Mesodermal cell (in vitro differentiated cells): ENCODE results near the gene PLA2G5.

Source experiments
- H3K27ac ChIP-seq: 2 replicates; pipeline ENCODE4 v1.7.0; 2013; ENCODE audit warnings: mild to moderate bottlenecking, low read depth, low read length, moderate library complexity; ENCODE audit not compliant: severe bottlenecking
- H3K36me3 ChIP-seq: 2 replicates; pipeline ENCODE4 v1.7.1; 2013; ENCODE audit warnings: mild to moderate bottlenecking, low read length, moderate library complexity; ENCODE audit not compliant: control insufficient read depth, insufficient read depth
- H3K4me1 ChIP-seq: one replicate; pipeline ENCODE4 v1.7.1; 2013; ENCODE audit warnings: mild to moderate bottlenecking, low read length; ENCODE audit not compliant: insufficient read depth, control insufficient read depth, poor library complexity, severe bottlenecking
- H3K4me3 ChIP-seq: 2 replicates; pipeline ENCODE4 v1.7.0; 2013; ENCODE audit warnings: low read length, control low read depth, mild to moderate bottlenecking; ENCODE audit not compliant: insufficient read depth, poor library complexity, severe bottlenecking; ENCODE audit errors: extremely low read depth
- H3K9me3 ChIP-seq: 2 replicates; pipeline ENCODE4 v1.7.1; 2013; ENCODE audit warnings: mild to moderate bottlenecking, low read length, moderate library complexity; ENCODE audit not compliant: control insufficient read depth
- WGBS, 2 experiments: methylation state at CpG; one replicate each; pipeline ENCODE4 v1.1.5; 2013; ENCODE audit warnings: missing lambda C conversion rate in 2 of 2; ENCODE audit not compliant: insufficient coverage in 2 of 2; 5-methylcytosine and 5-hydroxymethylcytosine counted together

PLA2G5 gene

DNA sequence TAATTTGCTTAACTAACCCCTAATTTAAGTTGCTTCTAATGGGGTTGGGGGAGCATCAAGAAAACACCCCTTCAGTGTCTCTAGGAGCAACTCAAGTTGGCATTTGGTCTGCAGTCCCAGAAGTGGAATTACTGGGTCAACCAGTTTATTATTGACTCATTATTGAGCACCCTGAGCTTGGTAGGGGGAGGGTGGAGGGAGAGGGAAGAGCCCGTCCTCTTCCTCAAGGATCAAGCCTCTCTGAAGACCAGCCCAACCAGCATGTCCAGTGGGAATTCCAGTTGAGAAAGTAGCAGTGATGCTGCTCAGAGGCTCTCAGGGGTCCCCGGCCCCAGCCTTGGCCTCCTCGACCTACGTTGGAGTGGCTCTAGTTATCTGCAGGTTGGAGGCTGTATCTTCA lies 67.1 kb downstream of the PLA2G5 start:
- no peak overlapping the region for H3K4me3 ChIP-seq
- no peaks in the 10 kb centered on the region for H3K4me1 ChIP-seq
- WGBS, 2 experiments, result 86 to 88% methylated on average over 2 to 4 of the region's 4 CpGs
- H3K9me3 ChIP-seq, result no peaks in the 10 kb centered on the region
- H3K36me3 ChIP-seq, result no peaks in the 10 kb centered on the region
- no peak overlapping the region for H3K27ac ChIP-seq

DNA sequence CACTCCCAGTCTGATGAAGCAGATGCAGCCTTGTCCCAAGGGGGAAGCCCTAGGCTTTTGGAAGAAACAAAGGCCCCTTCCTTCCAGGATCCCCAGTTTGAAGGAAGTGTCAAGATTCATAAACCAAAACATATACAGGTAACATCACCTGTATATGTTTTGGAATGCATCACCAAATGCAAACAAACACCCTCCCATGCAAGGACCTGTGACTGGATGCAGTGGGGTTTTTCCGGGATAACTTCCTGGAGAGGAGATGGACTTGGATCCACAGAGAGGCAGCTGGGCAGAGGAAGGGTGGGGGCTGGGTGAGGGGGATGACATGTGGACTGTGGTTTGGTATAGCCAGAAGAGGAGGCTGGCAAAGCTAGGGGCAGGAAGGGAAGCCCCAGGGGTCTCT lies 67.6 kb downstream of the PLA2G5 start:
- H3K36me3 ChIP-seq, result no peaks in the 10 kb centered on the region
- no peak overlapping the region for H3K27ac ChIP-seq
- no peaks in the 10 kb centered on the region for H3K4me1 ChIP-seq
- 100% methylated on average over 1 of the region's 1 CpG; no CpG with 5 or more reads in 1 of the 2 experiments for WGBS, 2 experiments
- no peak overlapping the region for H3K4me3 ChIP-seq
- H3K9me3 ChIP-seq, result no peaks in the 10 kb centered on the region

DNA sequence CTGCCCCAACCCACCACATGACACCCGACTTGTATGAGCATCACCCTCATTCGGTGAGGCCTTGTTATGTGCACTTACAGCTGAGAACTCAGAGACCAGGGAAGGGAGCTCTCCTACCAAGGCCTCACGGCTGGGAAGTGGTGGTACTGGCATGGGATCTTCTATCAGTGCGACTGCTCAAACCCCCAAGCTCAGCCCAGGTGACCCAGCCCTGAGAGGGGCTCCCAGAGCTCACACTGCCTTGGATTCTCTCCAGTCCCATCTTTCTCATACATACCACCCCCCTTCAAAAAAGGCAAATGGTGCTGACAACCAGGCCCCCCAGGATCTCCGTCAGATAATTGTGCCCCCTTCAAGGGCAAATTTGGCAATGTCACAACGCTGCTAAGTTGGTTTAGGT lies 68.4 kb downstream of the PLA2G5 start:
- WGBS, 2 experiments, result 89 to 90% methylated on average over 3 to 6 of the region's 6 CpGs
- H3K4me1 ChIP-seq, result no peaks in the 10 kb centered on the region
- H3K36me3 ChIP-seq, result no peaks in the 10 kb centered on the region
- H3K4me3 ChIP-seq, result no peak overlapping the region
- no peaks in the 10 kb centered on the region for H3K9me3 ChIP-seq
- H3K27ac ChIP-seq, result no peak overlapping the region

DNA sequence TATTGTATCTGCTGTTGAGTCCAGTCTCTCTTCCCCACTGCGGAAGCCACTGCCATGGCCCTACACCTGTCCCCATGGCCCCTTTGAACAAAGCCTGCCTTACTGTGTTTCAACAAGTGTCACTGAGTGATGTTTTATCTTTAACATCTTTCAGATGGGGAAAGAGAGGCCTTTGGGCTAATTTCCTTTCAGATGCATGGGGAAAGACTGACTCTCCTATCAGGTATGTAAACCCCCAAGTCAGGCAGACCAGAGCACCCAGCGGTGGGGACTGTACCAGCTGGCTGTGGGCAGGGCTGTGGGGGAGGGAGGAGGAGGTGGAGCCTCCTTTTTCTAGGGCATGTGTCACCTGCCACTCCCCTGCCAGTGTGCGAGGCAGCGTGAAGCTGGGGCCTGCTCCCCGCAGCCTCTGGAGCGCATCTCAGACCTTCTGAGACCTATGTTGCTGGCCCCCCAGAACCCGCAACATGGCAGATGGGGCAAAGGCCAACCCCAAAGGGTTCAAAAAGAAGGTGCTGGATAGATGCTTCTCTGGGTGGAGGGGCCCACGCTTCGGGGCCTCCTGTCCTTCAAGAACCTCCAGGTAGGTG lies 69.1 kb downstream of the PLA2G5 start, which contains the start of gene PLA2G2F:
TSS of gene PLA2G2F (plus strand) at position 363 of the 590 bp plus-strand sequence. CDS start at position 468, 105 bp downstream.
- H3K9me3 ChIP-seq, result no peaks in the 10 kb centered on the region
- no peaks in the 10 kb centered on the region for H3K36me3 ChIP-seq
- 91 to 96% methylated on average over 5 to 6 of the region's 9 CpGs for WGBS, 2 experiments
- no peak within 1 kb of the TSS for H3K27ac ChIP-seq
- H3K4me3 ChIP-seq, result no peak within 1 kb of the TSS
- H3K4me1 ChIP-seq, result no peaks in the 10 kb centered on the region

DNA sequence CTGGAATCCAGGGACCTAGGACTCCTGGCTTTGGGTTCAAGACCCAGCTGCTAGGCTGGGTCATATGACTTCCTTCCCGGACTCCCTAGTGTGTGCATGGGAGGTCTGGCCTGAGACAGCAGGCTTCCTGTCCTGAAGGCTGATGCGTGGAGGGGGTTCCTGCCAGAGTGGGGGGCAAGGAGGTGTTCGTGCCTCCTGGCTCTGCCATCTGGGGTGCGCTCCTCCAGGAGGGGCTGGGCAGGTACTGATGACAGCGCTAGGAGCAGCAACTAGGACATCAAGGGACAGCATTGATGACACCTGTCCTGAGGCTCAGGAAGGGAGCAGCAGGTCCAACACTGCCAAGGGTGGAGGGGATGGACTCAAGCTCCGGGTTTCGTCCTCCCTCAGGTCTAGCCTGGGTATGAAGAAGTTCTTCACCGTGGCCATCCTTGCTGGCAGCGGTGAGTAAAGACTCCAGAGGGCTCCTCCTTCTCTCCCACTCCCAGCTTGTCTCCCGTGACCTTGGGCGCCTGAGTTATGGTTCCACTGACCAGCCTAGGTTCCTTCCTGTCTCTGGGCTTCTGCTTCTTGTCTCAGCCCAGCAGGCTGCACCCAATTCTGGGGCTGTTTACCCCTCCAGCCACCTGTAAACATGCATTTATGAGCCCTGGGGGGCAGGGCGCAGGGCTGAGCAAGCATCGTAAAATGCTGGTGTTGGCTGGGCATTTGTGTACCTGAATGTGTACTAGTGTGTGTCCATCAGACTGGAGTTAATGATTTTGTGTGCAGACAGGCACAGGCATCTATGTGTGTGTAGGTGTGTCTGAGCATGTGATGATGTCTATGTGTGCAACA lies 70.0 kb downstream of the PLA2G5 start:
- Histone ChIP-seq H3K27ac (no peak overlapping the region), H3K36me3 (no peaks in the 10 kb centered on the region), H3K4me1 (no peaks in the 10 kb centered on the region), H3K9me3 (no peaks in the 10 kb centered on the region), H3K4me3 (no peak overlapping the region)
- WGBS, 2 experiments, result 92 to 96% methylated on average over 11 to 12 of the region's 13 CpGs

DNA sequence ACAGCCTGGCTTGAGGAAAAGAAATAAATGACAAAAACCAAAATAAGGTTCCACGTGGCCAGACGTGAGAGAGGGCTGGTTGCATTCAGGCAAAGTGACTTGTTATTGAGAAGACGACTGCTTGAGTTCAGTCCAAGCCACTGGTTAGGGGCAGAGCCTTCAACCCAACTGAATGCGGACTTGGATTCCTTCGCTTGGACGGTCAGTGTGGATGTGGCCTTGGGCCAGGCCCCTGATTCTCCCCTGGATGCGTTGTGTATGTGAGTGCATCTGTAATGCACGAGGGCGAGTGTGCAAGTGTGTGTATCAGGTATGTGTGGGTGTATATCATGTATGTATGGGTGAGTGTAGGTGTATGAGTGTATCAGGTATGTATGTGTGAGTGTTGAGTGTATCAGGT lies 71.0 kb downstream of the PLA2G5 start:
- Histone ChIP-seq H3K4me3 (no peak overlapping the region), H3K27ac (no peak overlapping the region), H3K36me3 (no peaks in the 10 kb centered on the region), H3K4me1 (no peaks in the 10 kb centered on the region), H3K9me3 (no peaks in the 10 kb centered on the region)
- 88 to 92% methylated on average over 6 to 9 of the region's 9 CpGs for WGBS, 2 experiments

DNA sequence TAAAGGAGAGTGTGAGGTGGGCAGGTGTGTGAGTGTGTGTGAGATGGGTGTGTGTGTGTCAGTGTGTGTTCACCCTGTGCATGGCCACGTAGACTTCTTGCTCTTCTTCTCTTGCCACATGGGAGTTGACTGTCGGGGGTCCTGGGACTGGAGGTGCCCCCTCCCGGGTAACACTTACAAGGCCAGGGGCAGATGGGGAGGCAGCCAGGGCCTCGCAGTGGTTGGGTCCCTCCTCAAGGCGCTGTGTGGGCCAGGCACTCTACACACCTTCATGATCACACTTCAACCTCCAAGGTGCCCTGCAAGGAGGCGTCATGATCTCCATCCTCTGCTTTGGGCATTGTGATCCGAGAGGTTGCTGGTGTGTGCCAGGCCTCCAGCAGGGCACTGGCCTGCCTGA lies 71.5 kb downstream of the PLA2G5 start:
- 80 to 88% methylated on average over 5 to 7 of the region's 7 CpGs for WGBS, 2 experiments
- H3K27ac ChIP-seq, result no peak overlapping the region
- no peaks in the 10 kb centered on the region for H3K9me3 ChIP-seq
- no peaks in the 10 kb centered on the region for H3K36me3 ChIP-seq
- no peaks in the 10 kb centered on the region for H3K4me1 ChIP-seq
- H3K4me3 ChIP-seq, result no peak overlapping the region
